A549 (cell line): Measurements from ENCODE around the gene ABCC4. TPM values are rescaled to one million over a fixed set of nuclear protein-coding genes. Genes with fewer than 3 reads are reported as not detected.

Experiments used
- ATAC-seq, 2 experiments: fragments of 200-7000 bp in 1 of 2; fragments of >200 bp in 1 of 2; cut with Nextera tagmentation in 1 of 2; cut with Tn5 transposase in 1 of 2; 3 replicates each; pipeline versions ENCODE4 v1.8.0 to v1.9.1; 2018 to 2020; ENCODE audit warnings: mild to moderate bottlenecking in 1 of 2, moderate library complexity in 1 of 2
- CTCF ChIA-PET: fragments of 300-600 bp; sonication (Branson Sonifier 250); formaldehyde crosslinking; extraction: SDS; loops from one replicate; lab custom pipeline; 2021; ENCODE audit warnings: antibody characterized with exemption, inconsistent platforms; lab: Yijun Ruan, JAX
- POLR2A ChIA-PET: fragments of 350-600 bp; formaldehyde crosslinking; extraction: SDS; loops from one replicate; lab custom pipeline; 2021; ENCODE audit warnings: antibody characterized with exemption, inconsistent platforms; lab: Yijun Ruan, JAX
- DNase-seq, 2 experiments: peaks; one replicate each; pipeline versions ENCODE4 v3.0.0 to v3.0.0-alpha.2; 2011 to 2016; ENCODE audit warnings: low read depth in 1 of 2, low spot score in 1 of 2
- FAIRE-seq: peaks from 2 replicates; lab custom pipeline; 2011; peaks lifted over from hg19 to GRCh38; lab: Jason Lieb, UNC
- H3K27ac ChIP-seq, 2 experiments: fragments of >200 bp; sonication (Bioruptor Twin); formaldehyde crosslinking; 3 replicates each; pipeline ENCODE4 v1.5.1; 2016 to 2017
- H3K4me1 ChIP-seq: fragments of >200 bp; sonication (Bioruptor Twin); formaldehyde crosslinking; 3 replicates; pipeline ENCODE4 v1.6.1; 2016
- H3K4me2 ChIP-seq: fragments of >200 bp; sonication (Bioruptor Twin); formaldehyde crosslinking; 3 replicates; pipeline ENCODE4 v1.6.1; 2016
- H3K4me3 ChIP-seq: fragments of >200 bp; sonication (Bioruptor Twin); formaldehyde crosslinking; 3 replicates; pipeline ENCODE4 v1.5.1; 2016
- H3K9me3 ChIP-seq: fragments of >200 bp; sonication (Bioruptor Twin); formaldehyde crosslinking; 3 replicates; pipeline ENCODE4 v1.6.1; 2016
- CHD4 ChIP-seq: fragments of 200-600 bp; sonication (generic); IDR thresholded peaks from 2 replicates; pipeline ENCODE4 v1.6.1; 2016; ENCODE audit warnings: antibody characterized with exemption, mild to moderate bottlenecking, borderline replicate concordance
- E2F6 ChIP-seq: IDR thresholded peaks from 2 replicates; pipeline ENCODE4 v1.6.1; 2012; ENCODE audit warnings: low read depth, borderline replicate concordance
- EHMT2 ChIP-seq: fragments of 200-600 bp; sonication (generic); IDR thresholded peaks from 2 replicates; pipeline ENCODE4 v1.6.1; 2016; ENCODE audit warnings: antibody characterized with exemption, low read depth, mild to moderate bottlenecking, moderate library complexity
- FOSB ChIP-seq: fragments of 250-450 bp; sonication (Bioruptor Pico); IDR thresholded peaks from 2 replicates; pipeline ENCODE4 v1.5.0; 2020; ENCODE audit warnings: mild to moderate bottlenecking, moderate library complexity
- FOSL2 ChIP-seq, 2 experiments: fragments of 450-650 bp in 1 of 2; fragments of >200 bp in 1 of 2; sonication (Bioruptor Twin) in 1 of 2; formaldehyde crosslinking; IDR thresholded peaks; 2 replicates each; pipeline versions ENCODE4 v1.5.0 to v1.6.1; 2016 to 2020; ENCODE audit warnings: mild to moderate bottlenecking in 1 of 2, moderate library complexity in 1 of 2
- HEYL ChIP-seq: fragments of 250-450 bp; sonication (Bioruptor Pico); IDR thresholded peaks from 2 replicates; pipeline ENCODE4 v1.8.0; 2021; ENCODE audit warnings: mild to moderate bottlenecking, moderate library complexity
- HOXB5 ChIP-seq: fragments of 250-450 bp; sonication (Bioruptor Pico); IDR thresholded peaks from 2 replicates; pipeline ENCODE4 v1.5.0; 2020; ENCODE audit warnings: mild to moderate bottlenecking, moderate library complexity
- JUNB ChIP-seq: fragments of >200 bp; sonication (Bioruptor Twin); formaldehyde crosslinking; IDR thresholded peaks from 2 replicates; pipeline ENCODE4 v1.6.1; 2016
- MAFK ChIP-seq: fragments of 450-650 bp; IDR thresholded peaks from 2 replicates; pipeline ENCODE4 v1.6.1; 2014; ENCODE audit not compliant: partially characterized antibody
- MAX ChIP-seq: IDR thresholded peaks from 2 replicates; pipeline ENCODE4 v1.6.1; 2012
- MYC ChIP-seq: IDR thresholded peaks from 2 replicates; pipeline ENCODE4 v1.6.1; 2012; ENCODE audit warnings: mild to moderate bottlenecking, inconsistent platforms, low read length, improper control_type of control experiment, borderline replicate concordance
- NPAS2 ChIP-seq: fragments of 250-450 bp; sonication (Bioruptor Pico); IDR thresholded peaks from 2 replicates; pipeline ENCODE4 v1.8.0; 2022; ENCODE audit warnings: mild to moderate bottlenecking, moderate library complexity, borderline replicate concordance
- NR3C1 ChIP-seq: fragments of >200 bp; sonication (Bioruptor Twin); formaldehyde crosslinking; IDR thresholded peaks from 3 replicates; pipeline ENCODE4 v1.6.1; 2017
- PHF8 ChIP-seq: fragments of 200-600 bp; sonication (generic); IDR thresholded peaks from 2 replicates; pipeline ENCODE4 v1.6.1; 2016; ENCODE audit warnings: low read depth, mild to moderate bottlenecking, antibody characterized with exemption, moderate library complexity, borderline replicate concordance
- POLR2A ChIP-seq: IDR thresholded peaks from 2 replicates; pipeline ENCODE4 v1.6.1; 2012; ENCODE audit warnings: mild to moderate bottlenecking, low read length
- RAD21 ChIP-seq, 2 experiments: fragments of >200 bp in 1 of 2; sonication (Bioruptor Twin) in 1 of 2; formaldehyde crosslinking in 1 of 2; IDR thresholded peaks in 1 of 2; conservative IDR thresholded peaks in 1 of 2; 2 replicates in 1 of 2; 3 replicates in 1 of 2; pipeline ENCODE4 v1.6.1; 2012 to 2018; ENCODE audit warnings: inconsistent platforms in 1 of 2
- RCOR1 ChIP-seq: fragments of 150-350 bp; IDR thresholded peaks from 2 replicates; pipeline ENCODE4 v1.6.1; 2014; ENCODE audit warnings: antibody characterized with exemption, low read length, low read depth
- SMC3 ChIP-seq: fragments of >200 bp; sonication (Bioruptor Twin); formaldehyde crosslinking; IDR thresholded peaks from 3 replicates; pipeline ENCODE4 v1.6.1; 2018; ENCODE audit warnings: inconsistent platforms
- TP53 ChIP-seq: fragments of 250-450 bp; sonication (Bioruptor Pico); IDR thresholded peaks from 2 replicates; pipeline ENCODE4 v1.5.0; 2021; ENCODE audit warnings: mild to moderate bottlenecking, moderate library complexity
- USF2 ChIP-seq: fragments of 450-650 bp; IDR thresholded peaks from 2 replicates; pipeline ENCODE4 v1.6.1; 2014; ENCODE audit warnings: antibody characterized with exemption
- WGBS: methylation state at CpG from one replicate; pipeline ENCODE4 v1.1.6; 2017; ENCODE audit errors: missing lambda C conversion rate; 5-methylcytosine and 5-hydroxymethylcytosine counted together
- polyA plus RNA-seq, 4 experiments: library from polyadenylated mRNA; depleted of rRNA in 3 of 4; stranded (reverse); fragments of >200 nt; fragmentation: RNase III in 1 of 4; extraction: RNeasy Plus Mini Kit Qiagen cat#74134 plus additional on column Dnase treatment in 1 of 4; gene quantifications; 2 replicates in 3 of 4; 3 replicates in 1 of 4; pipeline ENCODE4 v1.2.3, GENCODE V29; 2011 to 2017

Gene ABCC4
- polyA plus RNA-seq, 2 of the 4 experiments (the other 2 are of a cell fraction) = 23.5 to 56.2 TPM

GRCh38 chr13:95304453-95304852 lies 3.2 kb upstream of the ABCC4 start (continued):
- TF ChIP-seq CHD4 (no peak), HOXB5 (CRISPR knock-in tag) (no peak), JUNB (no peak), HEYL (CRISPR knock-in tag) (no peak)

- CTCF ChIA-PET = interaction anchor here (0.6 to 7.2 kb wide), 15 partner anchors 12 to 112 kb away, joined by 3 to 52 read pairs (median 4); no protein-coding TSS in a partner anchor
- POLR2A ChIA-PET = interaction anchor here (0.6 kb wide), 1 partner anchor 97 kb away, joined by 3 read pairs; no protein-coding TSS in a partner anchor
- FAIRE-seq (no peak), DNase-seq (no peak), ATAC-seq (peak; percentile 33; a peak in 5 of 6 replicates)
- Histone ChIP-seq H3K4me1 (peaks cover 32% of the 10 kb centered on the region), H3K9me3 (no peaks in the 10 kb centered on the region), H3K27ac (peak overlapping the region; percentile 90 to 96), H3K4me3 (peak overlapping the region; percentile 71), H3K4me2 (peak overlapping the region; percentile 94)
- TF ChIP-seq NR3C1 (no peak), RCOR1 (no peak), NPAS2 (CRISPR knock-in tag) (no peak), MAX (no peak; the same call in 1 of the 2 replicates), EHMT2 (no peak)
- 56% methylated on average over 12 of the region's 13 CpGs for WGBS
These were observed 730 bp upstream of the ABCC4 start for GRCh38 chr13:95301968-95302393.

- WGBS = 0% methylated on average over 26 of the region's 45 CpGs
- POLR2A ChIA-PET = no interaction called here
- H3K27ac ChIP-seq = peak overlapping the region; percentile 90 to 96
- H3K4me3 ChIP-seq = peak overlapping the region; percentile 71
- peaks cover 42% of the 10 kb centered on the region for H3K4me1 ChIP-seq
- H3K4me2 ChIP-seq = peak overlapping the region; percentile 94
- TF ChIP-seq MYC (no peak), SMC3 (peak; percentile 31; the same call in 1 of the 3 replicates), RCOR1 (no peak), PHF8 (0 out of 2 replicates have a peak, but pooled peaks have one; percentile 15), POLR2A (peak; percentile 10; the same call in 1 of the 2 replicates), RAD21 (conservative IDR thresholded peaks at IDR 0.05 in 1 of 2, IDR thresholded peaks at IDR 0.05 in 1 of 2) (peak in 1 of 2 experiments; percentile 33; a peak in 3 of 5 replicates)
- CTCF ChIA-PET = interaction anchor here (0.9 to 7.2 kb wide), 8 partner anchors 8 to 110 kb away, joined by 3 to 52 read pairs (median 5); no protein-coding TSS in a partner anchor
- no peaks in the 10 kb centered on the region for H3K9me3 ChIP-seq
- peak; percentile 66 to 71 for DNase-seq
- ATAC-seq = peak; percentile 73 to 78
- no peak for FAIRE-seq
These were observed 547 bp downstream of the ABCC4 start for GRCh38 chr13:95300625-95301182.

- Histone ChIP-seq H3K4me3 (peak overlapping the region; percentile 71; the same call in 1 of the 3 replicates), H3K9me3 (no peaks in the 10 kb centered on the region), H3K27ac (peak overlapping the region; percentile 90 to 96), H3K4me1 (peaks cover 56% of the 10 kb centered on the region), H3K4me2 (peak overlapping the region; percentile 94)
- POLR2A ChIA-PET = interaction anchor here (0.9 kb wide), 1 partner anchor 43 kb away, joined by 4 read pairs; no protein-coding TSS in a partner anchor
- FAIRE-seq (no peak), ATAC-seq (no peak), DNase-seq (peak in 1 of 2 experiments; percentile 60)
- TF ChIP-seq USF2 (peak; percentile 29; the same call in 1 of the 2 replicates), TP53 (CRISPR knock-in tag) (no peak), FOSB (CRISPR knock-in tag) (no peak), E2F6 (no peak), MAX (peak; percentile 40; the same call in 1 of the 2 replicates), MAFK (no peak), FOSL2 (IDR thresholded peaks at IDR 0.05) (0 out of 2 replicates have a peak, but pooled peaks have one; percentile 9), FOSL2 (CRISPR knock-in tag; IDR thresholded peaks at IDR 0.05) (no peak)
- CTCF ChIA-PET = interaction anchor here (0.9 to 7.2 kb wide), 6 partner anchors 52 to 109 kb away, joined by 3 to 52 read pairs (median 21); no protein-coding TSS in a partner anchor
- 37% methylated on average over 11 of the region's 11 CpGs for WGBS
These were observed 2.2 kb downstream of the ABCC4 start for GRCh38 chr13:95298971-95299621.
